ENCODE data around the gene PARM1.

DNA sequence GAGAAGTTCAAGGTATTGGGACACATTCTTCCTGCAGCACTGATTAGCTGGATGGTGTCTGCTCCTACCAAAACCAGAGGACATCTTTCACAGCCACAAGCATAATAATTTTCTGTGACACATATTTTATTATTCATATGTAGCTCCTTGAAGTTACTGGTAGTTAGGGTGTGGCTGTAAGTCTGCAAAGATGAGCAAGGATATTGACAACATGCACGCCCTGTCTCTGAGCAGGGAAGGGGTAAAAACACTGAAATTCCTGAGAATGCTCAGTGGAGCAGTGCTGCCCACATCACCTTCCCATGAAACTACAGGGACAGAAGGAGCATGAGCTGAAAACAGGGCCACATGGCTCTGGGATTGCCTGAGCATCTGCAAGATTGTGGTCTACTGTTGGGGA lies 38.9 kb downstream of the PARM1 start:
- TF ChIP-seq, protein P1, sequence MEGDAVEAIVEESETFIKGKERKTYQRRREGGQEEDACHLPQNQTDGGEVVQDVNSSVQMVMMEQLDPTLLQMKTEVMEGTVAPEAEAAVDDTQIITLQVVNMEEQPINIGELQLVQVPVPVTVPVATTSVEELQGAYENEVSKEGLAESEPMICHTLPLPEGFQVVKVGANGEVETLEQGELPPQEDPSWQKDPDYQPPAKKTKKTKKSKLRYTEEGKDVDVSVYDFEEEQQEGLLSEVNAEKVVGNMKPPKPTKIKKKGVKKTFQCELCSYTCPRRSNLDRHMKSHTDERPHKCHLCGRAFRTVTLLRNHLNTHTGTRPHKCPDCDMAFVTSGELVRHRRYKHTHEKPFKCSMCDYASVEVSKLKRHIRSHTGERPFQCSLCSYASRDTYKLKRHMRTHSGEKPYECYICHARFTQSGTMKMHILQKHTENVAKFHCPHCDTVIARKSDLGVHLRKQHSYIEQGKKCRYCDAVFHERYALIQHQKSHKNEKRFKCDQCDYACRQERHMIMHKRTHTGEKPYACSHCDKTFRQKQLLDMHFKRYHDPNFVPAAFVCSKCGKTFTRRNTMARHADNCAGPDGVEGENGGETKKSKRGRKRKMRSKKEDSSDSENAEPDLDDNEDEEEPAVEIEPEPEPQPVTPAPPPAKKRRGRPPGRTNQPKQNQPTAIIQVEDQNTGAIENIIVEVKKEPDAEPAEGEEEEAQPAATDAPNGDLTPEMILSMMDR (IDR thresholded peaks at IDR 0.05 in 8 of 11, conservative IDR thresholded peaks at IDR 0.05 in 3 of 11) = no peak
- TF ChIP-seq POLR2A (IDR thresholded peaks at IDR 0.05) = no peak

Data from spleen (tissue), 7 donors.